Smooth muscle cell of the brain vasculature (primary cell): ENCODE data around the gene DEPDC1.
A peak's percentile ranks its signal among the peaks of the same experiment; 100 is the strongest.
"Not testable (repeated sequence)": the region's sequence is repeated elsewhere in the genome, so short reads cannot be mapped to it uniquely, and the experiment has no call there.

ENCODE experiments used
- DNase-seq: peaks from one replicate; pipeline ENCODE4 v3.0.0-alpha.2; 2012; ENCODE audit warnings: low read depth, low spot score

Gene DEPDC1

GRCh38 chr1:68496680-68497357 is at the start of gene DEPDC1:
TSS of gene DEPDC1 (minus strand) at chr1:68497082. CDS start at chr1:68496999, 83 bp downstream.
- DNase-seq = peak; percentile 93

- no peak for DNase-seq
Measured at GRCh38 chr1:68544651-68545050, 47.8 kb upstream of the DEPDC1 start.

- DNase-seq = no peak
Measured at GRCh38 chr1:68542586-68542985, 45.7 kb upstream of the DEPDC1 start.

GRCh38 chr1:68538941-68539340 is 42.1 kb upstream of the DEPDC1 start:
- DNase-seq = no peak

GRCh38 chr1:68528243-68528642 is 31.4 kb upstream of the DEPDC1 start:
- DNase-seq = no peak

- no peak for DNase-seq
Measured at GRCh38 chr1:68525781-68526180, 28.9 kb upstream of the DEPDC1 start.

GRCh38 chr1:68521286-68521685 is 24.4 kb upstream of the DEPDC1 start:
- DNase-seq = no peak

- DNase-seq = no peak
Measured at GRCh38 chr1:68516066-68516465, 19.2 kb upstream of the DEPDC1 start.

GRCh38 chr1:68511254-68511653 is 14.4 kb upstream of the DEPDC1 start:
- no peak for DNase-seq

GRCh38 chr1:68506386-68506785 is 9.5 kb upstream of the DEPDC1 start:
- DNase-seq = no peak

- DNase-seq = no peak
Measured at GRCh38 chr1:68503085-68503484, 6.2 kb upstream of the DEPDC1 start.

- no peak for DNase-seq
Measured at GRCh38 chr1:68497358-68497698, 446 bp upstream of the DEPDC1 start.

- no peak for DNase-seq
Measured at GRCh38 chr1:68495968-68496679, 758 bp downstream of the DEPDC1 start.

GRCh38 chr1:68495532-68495931 is 1.4 kb downstream of the DEPDC1 start:
- no peak for DNase-seq

- no peak for DNase-seq
Measured at GRCh38 chr1:68493193-68493592, 3.7 kb downstream of the DEPDC1 start.

GRCh38 chr1:68492255-68492654 is 4.6 kb downstream of the DEPDC1 start:
- DNase-seq = not testable (repeated sequence)

- no peak for DNase-seq
Measured at GRCh38 chr1:68490046-68490651, 6.7 kb downstream of the DEPDC1 start.

GRCh38 chr1:68485431-68486022 is 11.4 kb downstream of the DEPDC1 start:
- no peak for DNase-seq

GRCh38 chr1:68484618-68485017 is 12.3 kb downstream of the DEPDC1 start:
- no peak for DNase-seq

GRCh38 chr1:68481041-68481440 is 15.8 kb downstream of the DEPDC1 start:
- DNase-seq = no peak

GRCh38 chr1:68479501-68479900 is 17.4 kb downstream of the DEPDC1 start:
- DNase-seq = no peak

GRCh38 chr1:68478662-68479061 is 18.2 kb downstream of the DEPDC1 start:
- no peak for DNase-seq

GRCh38 chr1:68476626-68477025 is 20.3 kb downstream of the DEPDC1 start:
- DNase-seq = not testable (repeated sequence)
